ENCODE data around the gene PODN.

The PODN gene

DNA sequence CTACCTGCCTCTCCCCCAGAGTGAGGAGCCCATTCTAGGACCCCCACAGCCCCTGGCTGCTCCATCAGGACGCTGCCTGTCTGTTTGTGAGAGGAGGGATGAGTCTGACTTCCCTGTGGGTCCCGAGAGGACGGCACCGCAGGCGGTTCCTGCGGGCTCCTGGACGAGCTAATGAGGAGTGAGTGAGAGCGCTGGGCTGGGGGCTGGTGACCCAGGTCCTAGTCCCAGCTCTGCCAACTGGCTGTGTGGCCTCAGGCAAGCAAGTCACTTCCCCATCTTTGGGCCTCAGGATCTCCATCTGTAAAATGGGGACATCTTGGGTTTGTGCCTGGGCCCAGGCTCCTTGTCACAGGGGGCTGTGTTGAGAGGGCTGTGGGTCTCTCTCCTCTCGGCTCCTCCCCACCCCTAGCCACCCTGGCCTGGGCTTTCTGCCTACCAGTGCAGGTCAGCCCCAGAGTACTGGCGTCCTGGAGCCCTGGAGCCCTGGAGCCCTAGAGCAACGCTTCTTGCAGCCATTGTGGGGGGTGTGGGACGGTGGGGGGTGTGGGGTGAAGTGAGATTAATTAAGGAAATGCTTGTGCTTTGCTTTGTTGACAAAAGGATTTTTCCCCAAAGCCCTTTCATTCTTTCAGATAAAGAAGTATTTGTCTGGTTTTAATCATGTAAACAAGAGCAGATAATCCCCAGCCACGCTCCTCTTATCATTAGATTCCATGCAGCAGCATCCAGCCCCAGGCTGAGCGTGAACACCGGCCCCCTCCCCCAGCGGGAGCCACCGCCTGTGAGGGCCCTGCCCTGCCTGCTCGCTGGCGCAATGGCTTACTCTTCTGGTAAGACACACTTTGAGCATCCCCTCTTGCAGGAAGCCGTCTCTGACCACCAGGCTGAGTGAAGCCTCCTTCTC, 53.6 kb downstream of the PODN start:
- no peak for DNase-seq (ENCODE audit: low spot score)

DNA sequence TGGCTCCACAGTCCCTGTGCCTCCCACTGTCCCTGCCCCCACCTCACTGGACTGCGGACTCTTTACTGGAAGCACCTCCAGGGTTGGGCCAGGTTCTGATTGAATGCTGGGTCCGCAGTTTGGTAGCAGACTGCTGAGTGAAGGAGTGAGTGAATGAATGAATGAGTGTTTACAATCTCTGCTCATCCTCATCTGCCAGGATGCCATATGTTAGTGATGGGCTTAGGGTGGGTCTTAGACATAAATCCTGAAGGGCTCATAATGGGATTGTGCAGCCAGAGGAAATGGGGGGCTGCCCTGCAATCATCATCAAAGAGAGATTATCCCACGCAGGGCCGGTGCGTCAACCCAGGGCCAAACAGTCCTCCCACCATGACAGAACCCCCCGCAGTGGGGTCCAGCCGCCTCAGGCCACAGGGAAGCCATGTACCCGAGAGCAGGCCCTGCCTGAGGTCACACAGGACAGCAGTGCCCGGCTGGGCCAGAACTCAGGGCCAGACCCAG, 54.3 kb downstream of the PODN start:
- no peak for DNase-seq (ENCODE audit: low spot score)

- DNase-seq (ENCODE audit: low spot score), result no peak
Measured at GRCh38 chr1:53116933-53117600, 55.1 kb downstream of the PODN start.

GRCh38 chr1:53117836-53118235, 55.8 kb downstream of the PODN start:
- DNase-seq (ENCODE audit: low spot score), result no peak

- DNase-seq (ENCODE audit: low spot score), result no peak
Measured at GRCh38 chr1:53120659-53121058, 58.6 kb downstream of the PODN start.

GRCh38 chr1:53121319-53122172, 59.5 kb downstream of the PODN start:
- DNase-seq (ENCODE audit: low spot score), result peak; percentile 55

- no peak for DNase-seq (ENCODE audit: low spot score)
Measured at GRCh38 chr1:53122201-53122885, 60.3 kb downstream of the PODN start.

DNA sequence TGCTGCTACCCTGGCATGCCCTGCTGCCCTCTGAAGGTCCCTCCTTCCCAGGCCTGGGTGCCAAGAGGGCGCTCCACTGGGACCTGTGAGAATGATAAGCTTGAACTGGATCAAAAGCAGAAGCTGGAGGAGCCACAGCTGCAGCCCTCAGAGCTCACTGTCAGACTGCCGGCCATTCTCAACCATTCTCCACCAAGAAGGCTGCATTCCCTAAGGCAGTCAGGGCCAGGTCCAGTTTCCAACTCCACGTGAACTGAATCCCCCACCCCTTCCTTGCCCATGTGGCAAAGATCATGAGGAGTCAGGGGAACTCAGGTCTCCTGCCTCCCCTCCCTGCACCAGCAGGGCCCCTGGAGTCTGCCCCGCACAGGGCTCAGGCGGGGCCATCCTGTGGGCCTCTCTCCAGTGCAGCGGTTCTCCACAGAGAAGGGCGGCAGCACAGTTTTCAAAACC, 61.0 kb downstream of the PODN start:
- DNase-seq (ENCODE audit: low spot score), result no peak

GRCh38 chr1:53123453-53124140, 61.6 kb downstream of the PODN start:
- no peak for DNase-seq (ENCODE audit: low spot score)

DNA sequence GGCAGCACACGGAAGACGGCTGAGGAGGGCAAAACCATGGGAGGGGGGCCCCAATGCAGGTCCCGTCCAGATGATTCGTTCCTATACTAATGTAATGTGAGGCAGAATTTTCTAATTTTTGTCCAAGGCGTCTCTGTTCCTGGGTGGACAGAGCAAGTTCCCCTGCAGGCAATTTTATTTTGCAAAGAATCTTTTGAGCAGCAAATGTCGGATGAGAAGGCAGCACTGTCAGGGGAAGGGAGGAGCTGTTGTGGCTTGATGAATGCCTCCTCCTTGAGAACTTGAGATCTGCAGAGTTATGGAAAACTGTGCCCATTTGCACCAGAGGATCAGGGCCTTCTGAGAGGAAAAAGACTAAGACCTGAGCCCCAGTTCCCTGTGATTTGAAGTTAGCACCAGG, 63.1 kb downstream of the PODN start:
- DNase-seq (ENCODE audit: low spot score), result no peak

- no peak for DNase-seq (ENCODE audit: low spot score)
Measured at GRCh38 chr1:53125623-53126360, 63.8 kb downstream of the PODN start.

GRCh38 chr1:53126495-53126894, 64.5 kb downstream of the PODN start:
- no peak for DNase-seq (ENCODE audit: low spot score)

GRCh38 chr1:53127546-53127945, 65.5 kb downstream of the PODN start:
- DNase-seq (ENCODE audit: low spot score), result no peak

DNA sequence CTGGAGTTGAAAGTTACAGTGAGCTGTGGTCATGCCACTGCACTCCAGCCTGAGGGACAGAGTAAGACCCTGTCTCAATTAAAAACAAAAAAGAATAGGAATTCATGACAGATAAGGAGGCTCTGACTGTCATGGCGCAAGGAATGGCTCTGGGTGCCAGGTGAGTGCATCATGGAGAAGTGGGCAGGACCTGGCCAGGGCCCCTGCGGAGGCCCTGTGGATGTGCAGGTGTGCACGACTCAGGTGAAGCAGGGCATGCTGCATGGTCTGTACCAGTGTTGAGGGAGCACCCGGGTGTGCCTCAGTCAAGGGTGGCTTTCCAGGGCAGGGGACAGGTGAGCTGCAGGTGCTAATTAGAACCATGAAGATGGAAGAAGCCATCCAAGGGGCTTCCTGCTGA, 66.4 kb downstream of the PODN start:
- no peak for DNase-seq (ENCODE audit: low spot score)

- DNase-seq (ENCODE audit: low spot score), result no peak
Measured at GRCh38 chr1:53129891-53130597, 68.0 kb downstream of the PODN start.

- DNase-seq (ENCODE audit: low spot score), result no peak
Measured at GRCh38 chr1:53130598-53130877, 68.5 kb downstream of the PODN start.

GRCh38 chr1:53130878-53131589, 69.0 kb downstream of the PODN start:
- DNase-seq (ENCODE audit: low spot score), result no peak

GRCh38 chr1:53131590-53131938, 69.6 kb downstream of the PODN start:
- no peak for DNase-seq (ENCODE audit: low spot score)

- DNase-seq (ENCODE audit: low spot score), result no peak
Measured at GRCh38 chr1:53132176-53132575, 70.2 kb downstream of the PODN start.
